Type B pancreatic cell (in vitro differentiated cells): ENCODE data around the gene DEXI. TPM values are rescaled to one million over a fixed set of nuclear protein-coding genes. Genes with fewer than 3 reads are reported as not detected.

Experiments
- DNase-seq: peaks from one replicate; pipeline ENCODE4 v3.0.0; 2021; ENCODE audit warnings: mixed read lengths; ENCODE audit not compliant: unreplicated experiment; ENCODE audit errors: extremely low spot score
- H3K27ac Mint-ChIP-seq: 2 replicates; pipeline ENCODE4 v1.8.0; 2021; ENCODE audit warnings: mild to moderate bottlenecking, mixed read lengths
- H3K27me3 Mint-ChIP-seq: 2 replicates; pipeline ENCODE4 v1.8.0; 2021; ENCODE audit warnings: mixed read lengths
- H3K36me3 Mint-ChIP-seq: 2 replicates; pipeline ENCODE4 v1.8.0; 2021; ENCODE audit warnings: mixed read lengths
- H3K4me1 Mint-ChIP-seq: one replicate; pipeline ENCODE4 v1.8.0; 2021; ENCODE audit warnings: mixed read lengths; ENCODE audit not compliant: unreplicated experiment
- H3K4me3 Mint-ChIP-seq: 2 replicates; pipeline ENCODE4 v1.8.0; 2021; ENCODE audit warnings: mild to moderate bottlenecking, mixed read lengths
- H3K9me3 Mint-ChIP-seq: 2 replicates; pipeline ENCODE4 v1.8.0; 2021; ENCODE audit warnings: mixed read lengths
- total RNA-seq: library from RNA; stranded (reverse); gene quantifications from 2 replicates; pipeline ENCODE4 v1.2.1, GENCODE V29; 2021; ENCODE audit warnings: low replicate concordance
- TF ChIP-seq, protein P1 (sequence below): fragments of 200-600 bp; sonication (generic); conservative IDR thresholded peaks from 2 replicates; pipeline ENCODE4 v1.5.0; 2021; ENCODE audit warnings: antibody characterized with exemption, mild to moderate bottlenecking

DEXI gene
- total RNA-seq, 1 donor from 2014 or later: 37.7 TPM

DNA sequence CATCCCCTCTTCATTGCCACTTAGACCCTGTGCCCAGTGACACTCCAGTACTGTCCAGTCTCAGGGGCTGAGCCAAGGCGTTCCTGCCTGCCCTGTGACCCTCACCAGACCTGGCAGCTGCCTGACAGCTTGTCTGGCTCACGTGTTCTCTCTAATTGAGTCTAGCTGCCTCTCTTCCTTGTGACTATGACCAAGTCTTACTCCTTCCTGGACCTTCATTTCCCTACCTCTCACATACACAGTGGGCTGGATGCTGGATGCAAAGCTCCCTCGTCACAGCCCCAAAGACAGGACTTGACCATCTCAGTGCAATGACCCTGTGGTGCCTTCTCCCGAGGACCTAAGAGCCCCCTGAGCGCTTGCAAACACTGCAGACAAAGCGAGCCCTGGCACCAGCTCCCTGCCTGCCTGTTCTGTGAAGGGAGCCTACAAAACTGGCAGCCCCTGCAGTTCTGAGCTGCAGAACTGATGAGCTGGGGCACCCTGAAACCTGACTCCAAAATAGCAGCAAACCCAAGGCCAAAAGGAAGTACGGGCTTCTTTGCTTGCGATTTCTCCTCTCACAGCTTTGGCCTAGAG is 1.7 kb downstream of the DEXI start:
- peaks cover 11% of the 10 kb centered on the region for H3K36me3 Mint-ChIP-seq
- H3K27ac Mint-ChIP-seq: peak overlapping the region; percentile 43
- H3K9me3 Mint-ChIP-seq: no peaks in the 10 kb centered on the region
- H3K4me3 Mint-ChIP-seq: peak overlapping the region; percentile 95
- no peak for DNase-seq
- TF ChIP-seq, protein P1, sequence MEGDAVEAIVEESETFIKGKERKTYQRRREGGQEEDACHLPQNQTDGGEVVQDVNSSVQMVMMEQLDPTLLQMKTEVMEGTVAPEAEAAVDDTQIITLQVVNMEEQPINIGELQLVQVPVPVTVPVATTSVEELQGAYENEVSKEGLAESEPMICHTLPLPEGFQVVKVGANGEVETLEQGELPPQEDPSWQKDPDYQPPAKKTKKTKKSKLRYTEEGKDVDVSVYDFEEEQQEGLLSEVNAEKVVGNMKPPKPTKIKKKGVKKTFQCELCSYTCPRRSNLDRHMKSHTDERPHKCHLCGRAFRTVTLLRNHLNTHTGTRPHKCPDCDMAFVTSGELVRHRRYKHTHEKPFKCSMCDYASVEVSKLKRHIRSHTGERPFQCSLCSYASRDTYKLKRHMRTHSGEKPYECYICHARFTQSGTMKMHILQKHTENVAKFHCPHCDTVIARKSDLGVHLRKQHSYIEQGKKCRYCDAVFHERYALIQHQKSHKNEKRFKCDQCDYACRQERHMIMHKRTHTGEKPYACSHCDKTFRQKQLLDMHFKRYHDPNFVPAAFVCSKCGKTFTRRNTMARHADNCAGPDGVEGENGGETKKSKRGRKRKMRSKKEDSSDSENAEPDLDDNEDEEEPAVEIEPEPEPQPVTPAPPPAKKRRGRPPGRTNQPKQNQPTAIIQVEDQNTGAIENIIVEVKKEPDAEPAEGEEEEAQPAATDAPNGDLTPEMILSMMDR: no peak
- H3K4me1 Mint-ChIP-seq: peaks cover 44% of the 10 kb centered on the region
- H3K27me3 Mint-ChIP-seq: no peaks in the 10 kb centered on the region

DNA sequence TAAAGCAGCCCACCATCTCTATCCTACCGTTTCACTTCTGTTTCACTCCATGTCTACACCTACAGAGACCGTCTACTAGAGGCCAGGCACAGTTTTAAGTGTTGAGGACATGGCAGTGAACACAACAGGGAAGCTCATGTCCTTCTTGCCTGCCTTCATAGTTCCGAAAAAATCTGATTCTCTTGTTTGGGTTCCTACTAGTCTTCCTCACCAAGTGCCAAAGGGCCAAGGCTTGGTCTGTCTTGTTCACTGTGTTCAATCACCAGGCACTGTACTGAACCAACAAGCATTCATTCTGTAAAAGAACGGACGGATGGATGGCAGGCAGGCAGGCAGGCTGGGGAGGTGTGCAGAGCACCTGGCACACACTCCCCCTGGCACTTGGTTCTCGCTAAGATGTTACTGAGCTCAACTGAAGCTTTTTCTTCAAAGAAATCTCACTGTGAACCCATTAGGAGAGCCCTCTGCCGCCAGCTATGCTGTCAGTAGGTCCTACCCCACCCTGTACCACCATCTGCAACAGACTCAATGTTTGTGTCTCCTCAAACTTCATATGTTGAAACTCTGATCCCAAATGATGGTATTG is 2.5 kb downstream of the DEXI start:
- Mint-ChIP-seq H3K4me3 (peak overlapping the region; percentile 95), H3K9me3 (no peaks in the 10 kb centered on the region), H3K36me3 (peaks cover 11% of the 10 kb centered on the region), H3K27ac (no peak overlapping the region), H3K27me3 (no peaks in the 10 kb centered on the region), H3K4me1 (peaks cover 38% of the 10 kb centered on the region)
- TF ChIP-seq, protein P1: no peak
- DNase-seq: no peak

- TF ChIP-seq, protein P1: no peak
- no peaks in the 10 kb centered on the region for H3K9me3 Mint-ChIP-seq
- H3K27ac Mint-ChIP-seq: no peak overlapping the region
- DNase-seq: no peak
- peak overlapping the region; percentile 95 for H3K4me3 Mint-ChIP-seq
- no peaks in the 10 kb centered on the region for H3K27me3 Mint-ChIP-seq
- H3K4me1 Mint-ChIP-seq: peaks cover 34% of the 10 kb centered on the region
- H3K36me3 Mint-ChIP-seq: peaks cover 11% of the 10 kb centered on the region
Observed at GRCh38 chr16:10938796-10939648, 3.2 kb downstream of the DEXI start.

DNA sequence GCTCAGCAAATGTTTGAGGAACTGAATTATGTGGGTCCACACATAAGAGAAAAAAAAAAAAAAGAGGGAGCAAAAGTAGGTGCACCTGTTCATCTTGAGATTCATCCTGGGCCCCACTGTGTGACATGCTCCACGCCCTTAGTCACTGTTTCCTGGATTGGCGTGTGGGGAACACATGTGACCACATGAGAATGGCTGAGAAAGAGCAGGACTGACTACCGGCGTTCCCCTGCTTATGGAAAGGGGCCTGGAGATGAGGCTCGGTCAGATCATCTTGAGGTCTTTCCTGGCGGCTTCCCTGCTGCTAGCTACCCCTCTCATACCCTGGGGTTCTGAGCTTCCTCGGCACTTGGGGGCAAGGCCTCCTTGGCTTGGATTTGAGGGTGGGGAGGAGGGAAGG is 3.9 kb downstream of the DEXI start:
- DNase-seq: no peak
- H3K27ac Mint-ChIP-seq: no peak overlapping the region
- no peaks in the 10 kb centered on the region for H3K27me3 Mint-ChIP-seq
- peaks cover 11% of the 10 kb centered on the region for H3K36me3 Mint-ChIP-seq
- H3K9me3 Mint-ChIP-seq: no peaks in the 10 kb centered on the region
- no peak overlapping the region for H3K4me3 Mint-ChIP-seq
- H3K4me1 Mint-ChIP-seq: peaks cover 34% of the 10 kb centered on the region
- TF ChIP-seq, protein P1: no peak

DNA sequence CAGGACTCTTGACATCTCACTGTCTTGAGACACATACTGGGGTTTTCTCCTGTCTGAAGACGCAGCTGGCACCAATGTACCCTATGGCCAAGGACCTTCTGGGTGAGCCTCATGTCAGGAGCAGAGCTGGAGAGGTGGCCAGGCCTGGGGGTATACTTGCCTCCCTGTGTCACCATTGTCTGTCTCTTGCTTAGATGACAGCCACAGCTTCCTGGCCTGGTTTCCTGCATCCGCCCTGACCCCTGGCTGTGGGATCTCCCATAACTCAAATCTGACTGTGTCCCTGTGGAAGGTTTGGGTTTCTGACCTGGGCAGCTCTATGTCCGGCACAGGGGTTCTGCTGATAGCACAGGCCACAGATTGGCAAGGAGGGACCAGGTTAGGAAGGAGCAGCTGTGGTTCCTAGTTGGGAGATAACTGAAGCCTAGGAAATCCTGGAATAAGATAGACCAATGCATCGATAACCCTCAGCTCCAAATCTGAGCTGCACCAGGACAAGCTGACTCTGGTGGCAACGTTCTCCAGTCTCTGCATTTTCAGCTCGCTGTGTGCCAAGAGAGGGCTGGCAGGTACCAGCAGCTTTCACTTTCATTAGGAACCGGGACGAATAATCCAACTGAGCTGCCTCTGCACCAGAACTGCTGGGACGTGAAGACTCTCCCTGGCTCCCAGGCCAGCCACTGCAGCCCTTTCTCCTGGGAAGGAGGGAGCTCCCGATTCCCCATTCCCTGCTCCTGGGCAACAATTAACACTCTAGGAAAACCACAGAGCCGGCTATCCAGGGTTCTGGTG is 5.0 kb downstream of the DEXI start:
- Mint-ChIP-seq H3K27ac (no peak overlapping the region), H3K4me3 (no peak overlapping the region), H3K27me3 (no peaks in the 10 kb centered on the region), H3K4me1 (peaks cover 30% of the 10 kb centered on the region), H3K9me3 (no peaks in the 10 kb centered on the region), H3K36me3 (peaks cover 11% of the 10 kb centered on the region)
- no peak for DNase-seq
- TF ChIP-seq, protein P1: no peak
